WTC11 (cell line): Measurements from ENCODE around the gene UBASH3B.

Source experiments
- CBFB ChIP-seq: sonication (generic); formaldehyde crosslinking; IDR thresholded peaks from 2 replicates; pipeline ENCODE4 v1.8.1; 2022; ENCODE audit warnings: mild to moderate bottlenecking, low read depth, missing genetic modification reagents
- CREB1 ChIP-seq: sonication (generic); formaldehyde crosslinking; IDR thresholded peaks from 2 replicates; pipeline ENCODE4 v1.8.0; 2023; ENCODE audit warnings: mild to moderate bottlenecking, missing genetic modification reagents
- ETV6 ChIP-seq: sonication (generic); formaldehyde crosslinking; IDR thresholded peaks from 2 replicates; pipeline ENCODE4 v1.8.1; 2022; ENCODE audit warnings: mild to moderate bottlenecking, missing genetic modification reagents
- IRF2 ChIP-seq: sonication (generic); formaldehyde crosslinking; IDR thresholded peaks from 2 replicates; pipeline ENCODE4 v1.8.0; 2022; ENCODE audit warnings: low read depth, missing genetic modification reagents, borderline replicate concordance
- KAT7 ChIP-seq: sonication (generic); formaldehyde crosslinking; IDR thresholded peaks from 2 replicates; pipeline ENCODE4 v1.8.1; 2023; ENCODE audit warnings: missing genetic modification reagents, mild to moderate bottlenecking, borderline replicate concordance
- MYBL2 ChIP-seq: sonication (generic); formaldehyde crosslinking; IDR thresholded peaks from 2 replicates; pipeline ENCODE4 v1.8.1; 2023; ENCODE audit warnings: mild to moderate bottlenecking, moderate library complexity, missing genetic modification reagents
- TF ChIP-seq, protein P1 (sequence below): fragments of 200-600 bp; IDR thresholded peaks from 2 replicates; pipeline ENCODE4 v1.8.0; 2022; ENCODE audit warnings: antibody characterized with exemption
- TF ChIP-seq, protein P2 (sequence below): fragments of 250-450 bp; sonication (Bioruptor Pico); IDR thresholded peaks from 2 replicates; pipeline ENCODE4 v1.9.0; 2021; ENCODE audit warnings: mild to moderate bottlenecking, borderline replicate concordance
- TF ChIP-seq, protein P3 (sequence below): sonication (generic); formaldehyde crosslinking; conservative IDR thresholded peaks from 2 replicates; pipeline ENCODE4 v1.8.1; 2022; ENCODE audit warnings: mild to moderate bottlenecking, missing genetic modification reagents
- TF ChIP-seq, protein P4 (sequence below): sonication (generic); formaldehyde crosslinking; IDR thresholded peaks from 2 replicates; pipeline ENCODE4 v1.8.0; 2022; ENCODE audit warnings: mild to moderate bottlenecking, missing genetic modification reagents

DNA sequence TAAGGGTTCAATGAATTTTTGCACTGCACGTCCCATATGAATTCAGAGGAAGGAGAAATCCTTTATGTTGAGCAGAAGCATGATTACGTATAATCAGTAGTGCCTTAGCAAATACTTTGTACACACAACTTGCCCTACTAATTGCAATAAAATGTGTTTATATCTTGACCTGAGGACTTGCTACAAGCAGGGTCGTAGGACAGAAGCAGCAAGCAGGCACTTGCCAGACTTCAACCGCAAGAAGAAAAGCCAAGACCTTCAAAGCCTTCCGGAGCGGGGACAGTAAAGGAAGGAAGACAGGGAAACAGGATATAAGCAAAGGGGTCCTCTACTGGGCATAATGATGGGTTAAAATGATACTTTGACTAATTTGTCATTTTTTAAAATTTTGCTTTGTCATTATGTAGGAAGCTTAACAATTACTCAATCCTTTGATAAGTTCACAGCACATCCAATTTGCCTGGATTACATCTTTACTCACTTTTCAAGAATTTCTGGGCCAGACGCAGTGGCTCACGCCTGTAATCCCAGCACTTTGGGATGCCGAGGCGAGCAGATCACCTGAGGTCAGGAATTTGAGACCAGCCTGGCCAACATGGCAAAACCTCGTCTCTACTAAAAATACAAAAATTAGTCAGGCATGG, 23.2 kb upstream of the UBASH3B start:
- TF ChIP-seq, protein P1, sequence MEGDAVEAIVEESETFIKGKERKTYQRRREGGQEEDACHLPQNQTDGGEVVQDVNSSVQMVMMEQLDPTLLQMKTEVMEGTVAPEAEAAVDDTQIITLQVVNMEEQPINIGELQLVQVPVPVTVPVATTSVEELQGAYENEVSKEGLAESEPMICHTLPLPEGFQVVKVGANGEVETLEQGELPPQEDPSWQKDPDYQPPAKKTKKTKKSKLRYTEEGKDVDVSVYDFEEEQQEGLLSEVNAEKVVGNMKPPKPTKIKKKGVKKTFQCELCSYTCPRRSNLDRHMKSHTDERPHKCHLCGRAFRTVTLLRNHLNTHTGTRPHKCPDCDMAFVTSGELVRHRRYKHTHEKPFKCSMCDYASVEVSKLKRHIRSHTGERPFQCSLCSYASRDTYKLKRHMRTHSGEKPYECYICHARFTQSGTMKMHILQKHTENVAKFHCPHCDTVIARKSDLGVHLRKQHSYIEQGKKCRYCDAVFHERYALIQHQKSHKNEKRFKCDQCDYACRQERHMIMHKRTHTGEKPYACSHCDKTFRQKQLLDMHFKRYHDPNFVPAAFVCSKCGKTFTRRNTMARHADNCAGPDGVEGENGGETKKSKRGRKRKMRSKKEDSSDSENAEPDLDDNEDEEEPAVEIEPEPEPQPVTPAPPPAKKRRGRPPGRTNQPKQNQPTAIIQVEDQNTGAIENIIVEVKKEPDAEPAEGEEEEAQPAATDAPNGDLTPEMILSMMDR: no peak
- TF ChIP-seq, protein P2, sequence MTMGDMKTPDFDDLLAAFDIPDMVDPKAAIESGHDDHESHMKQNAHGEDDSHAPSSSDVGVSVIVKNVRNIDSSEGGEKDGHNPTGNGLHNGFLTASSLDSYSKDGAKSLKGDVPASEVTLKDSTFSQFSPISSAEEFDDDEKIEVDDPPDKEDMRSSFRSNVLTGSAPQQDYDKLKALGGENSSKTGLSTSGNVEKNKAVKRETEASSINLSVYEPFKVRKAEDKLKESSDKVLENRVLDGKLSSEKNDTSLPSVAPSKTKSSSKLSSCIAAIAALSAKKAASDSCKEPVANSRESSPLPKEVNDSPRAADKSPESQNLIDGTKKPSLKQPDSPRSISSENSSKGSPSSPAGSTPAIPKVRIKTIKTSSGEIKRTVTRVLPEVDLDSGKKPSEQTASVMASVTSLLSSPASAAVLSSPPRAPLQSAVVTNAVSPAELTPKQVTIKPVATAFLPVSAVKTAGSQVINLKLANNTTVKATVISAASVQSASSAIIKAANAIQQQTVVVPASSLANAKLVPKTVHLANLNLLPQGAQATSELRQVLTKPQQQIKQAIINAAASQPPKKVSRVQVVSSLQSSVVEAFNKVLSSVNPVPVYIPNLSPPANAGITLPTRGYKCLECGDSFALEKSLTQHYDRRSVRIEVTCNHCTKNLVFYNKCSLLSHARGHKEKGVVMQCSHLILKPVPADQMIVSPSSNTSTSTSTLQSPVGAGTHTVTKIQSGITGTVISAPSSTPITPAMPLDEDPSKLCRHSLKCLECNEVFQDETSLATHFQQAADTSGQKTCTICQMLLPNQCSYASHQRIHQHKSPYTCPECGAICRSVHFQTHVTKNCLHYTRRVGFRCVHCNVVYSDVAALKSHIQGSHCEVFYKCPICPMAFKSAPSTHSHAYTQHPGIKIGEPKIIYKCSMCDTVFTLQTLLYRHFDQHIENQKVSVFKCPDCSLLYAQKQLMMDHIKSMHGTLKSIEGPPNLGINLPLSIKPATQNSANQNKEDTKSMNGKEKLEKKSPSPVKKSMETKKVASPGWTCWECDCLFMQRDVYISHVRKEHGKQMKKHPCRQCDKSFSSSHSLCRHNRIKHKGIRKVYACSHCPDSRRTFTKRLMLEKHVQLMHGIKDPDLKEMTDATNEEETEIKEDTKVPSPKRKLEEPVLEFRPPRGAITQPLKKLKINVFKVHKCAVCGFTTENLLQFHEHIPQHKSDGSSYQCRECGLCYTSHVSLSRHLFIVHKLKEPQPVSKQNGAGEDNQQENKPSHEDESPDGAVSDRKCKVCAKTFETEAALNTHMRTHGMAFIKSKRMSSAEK: no peak
- TF ChIP-seq, protein P3, sequence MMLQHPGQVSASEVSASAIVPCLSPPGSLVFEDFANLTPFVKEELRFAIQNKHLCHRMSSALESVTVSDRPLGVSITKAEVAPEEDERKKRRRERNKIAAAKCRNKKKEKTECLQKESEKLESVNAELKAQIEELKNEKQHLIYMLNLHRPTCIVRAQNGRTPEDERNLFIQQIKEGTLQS (CRISPR knock-in tag): no peak
- TF ChIP-seq KAT7 (no peak), CBFB (CRISPR knock-in tag) (no peak), ETV6 (CRISPR knock-in tag) (no peak), CREB1 (CRISPR knock-in tag) (no peak), MYBL2 (CRISPR knock-in tag) (no peak), IRF2 (no peak)
- TF ChIP-seq, protein P4, sequence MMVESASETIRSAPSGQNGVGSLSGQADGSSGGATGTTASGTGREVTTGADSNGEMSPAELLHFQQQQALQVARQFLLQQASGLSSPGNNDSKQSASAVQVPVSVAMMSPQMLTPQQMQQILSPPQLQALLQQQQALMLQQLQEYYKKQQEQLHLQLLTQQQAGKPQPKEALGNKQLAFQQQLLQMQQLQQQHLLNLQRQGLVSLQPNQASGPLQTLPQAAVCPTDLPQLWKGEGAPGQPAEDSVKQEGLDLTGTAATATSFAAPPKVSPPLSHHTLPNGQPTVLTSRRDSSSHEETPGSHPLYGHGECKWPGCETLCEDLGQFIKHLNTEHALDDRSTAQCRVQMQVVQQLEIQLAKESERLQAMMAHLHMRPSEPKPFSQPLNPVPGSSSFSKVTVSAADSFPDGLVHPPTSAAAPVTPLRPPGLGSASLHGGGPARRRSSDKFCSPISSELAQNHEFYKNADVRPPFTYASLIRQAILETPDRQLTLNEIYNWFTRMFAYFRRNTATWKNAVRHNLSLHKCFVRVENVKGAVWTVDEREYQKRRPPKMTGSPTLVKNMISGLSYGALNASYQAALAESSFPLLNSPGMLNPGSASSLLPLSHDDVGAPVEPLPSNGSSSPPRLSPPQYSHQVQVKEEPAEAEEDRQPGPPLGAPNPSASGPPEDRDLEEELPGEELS (CRISPR knock-in tag): no peak
